Measurements from ENCODE around the gene TYMP.
"Not testable (repeated sequence)": the region's sequence is repeated elsewhere in the genome, so short reads cannot be mapped to it uniquely, and the experiment has no call there.

TYMP gene

GRCh38 chr22:50520826-50521453, 8.9 kb downstream of the TYMP start:
- no peak for TF ChIP-seq CTCF (IDR thresholded peaks at IDR 0.05; ENCODE audit: low read depth, low read length)
- no peak for DNase-seq (ENCODE audit: low read depth, low spot score)
- no peak overlapping the region for H3K4me3 ChIP-seq (ENCODE audit: low read depth, low read length)
- in situ Hi-C loops (cut with HindIII; ENCODE audit: low sequenced_read_pairs) = no loop called here

GRCh38 chr22:50520184-50520583, 9.6 kb downstream of the TYMP start:
- DNase-seq (ENCODE audit: low read depth, low spot score); in situ Hi-C loops (cut with HindIII; ENCODE audit: low sequenced_read_pairs); H3K4me3 ChIP-seq (ENCODE audit: low read depth, low read length): not testable (repeated sequence)

- in situ Hi-C loops (cut with HindIII; ENCODE audit: low sequenced_read_pairs) = no loop called here
- no peak overlapping the region for H3K4me3 ChIP-seq (ENCODE audit: low read depth, low read length)
- TF ChIP-seq CTCF (IDR thresholded peaks at IDR 0.05; ENCODE audit: low read depth, low read length) = no peak
- DNase-seq (ENCODE audit: low read depth, low spot score) = no peak
These were observed 10.7 kb downstream of the TYMP start for GRCh38 chr22:50519151-50519550.

- TF ChIP-seq CTCF (IDR thresholded peaks at IDR 0.05; ENCODE audit: low read depth, low read length) = no peak
- DNase-seq (ENCODE audit: low read depth, low spot score) = no peak
- H3K4me3 ChIP-seq (ENCODE audit: low read depth, low read length) = no peak overlapping the region
- in situ Hi-C loops (cut with HindIII; ENCODE audit: low sequenced_read_pairs) = no loop called here
These were observed 11.2 kb downstream of the TYMP start for GRCh38 chr22:50518606-50519005.

GRCh38 chr22:50517495-50518260, 12.1 kb downstream of the TYMP start:
- no peak for DNase-seq (ENCODE audit: low read depth, low spot score)
- no peak overlapping the region for H3K4me3 ChIP-seq (ENCODE audit: low read depth, low read length)
- no peak for TF ChIP-seq CTCF (IDR thresholded peaks at IDR 0.05; ENCODE audit: low read depth, low read length)
- in situ Hi-C loops (cut with HindIII; ENCODE audit: low sequenced_read_pairs) = no loop called here

- no peak for DNase-seq (ENCODE audit: low read depth, low spot score)
- no peak overlapping the region for H3K4me3 ChIP-seq (ENCODE audit: low read depth, low read length)
- in situ Hi-C loops (cut with HindIII; ENCODE audit: low sequenced_read_pairs) = no loop called here
- TF ChIP-seq CTCF (IDR thresholded peaks at IDR 0.05; ENCODE audit: low read depth, low read length) = no peak
These were observed 12.9 kb downstream of the TYMP start for GRCh38 chr22:50516891-50517290.

- no peak for TF ChIP-seq CTCF (IDR thresholded peaks at IDR 0.05; ENCODE audit: low read depth, low read length)
- in situ Hi-C loops (cut with HindIII; ENCODE audit: low sequenced_read_pairs) = no loop called here
- no peak overlapping the region for H3K4me3 ChIP-seq (ENCODE audit: low read depth, low read length)
- no peak for DNase-seq (ENCODE audit: low read depth, low spot score)
These were observed 13.7 kb downstream of the TYMP start for GRCh38 chr22:50516068-50516467.

All from astrocyte of the spinal cord (primary cell).